Neuronal stem cell (in vitro differentiated cells): Measurements from ENCODE around the gene LIMS1.
"Not testable (repeated sequence)": the region's sequence is repeated elsewhere in the genome, so short reads cannot be mapped to it uniquely, and the experiment has no call there.

Experiments used
- DNase-seq: peaks from one replicate; pipeline ENCODE4 v3.0.0-alpha.2; 2013; ENCODE audit warnings: low spot score
- H2AFZ ChIP-seq: one replicate; pipeline ENCODE4 v1.6.1; 2013; ENCODE audit warnings: mild to moderate bottlenecking, low read length, inconsistent platforms
- H2AK5ac ChIP-seq: 2 replicates; pipeline ENCODE4 v1.6.1; 2013; ENCODE audit warnings: low read depth, mild to moderate bottlenecking, inconsistent platforms, low read length, moderate library complexity, mixed read lengths
- H2BK120ac ChIP-seq: 2 replicates; pipeline ENCODE4 v1.6.1; 2013; ENCODE audit warnings: low read depth, mild to moderate bottlenecking, inconsistent platforms, low read length, moderate library complexity, mixed read lengths
- H2BK12ac ChIP-seq: one replicate; pipeline ENCODE4 v1.6.1; 2013; ENCODE audit warnings: low read length, inconsistent platforms
- H2BK15ac ChIP-seq: 2 replicates; pipeline ENCODE4 v1.6.1; 2013; ENCODE audit warnings: mild to moderate bottlenecking, low read length, inconsistent platforms, mixed read lengths
- H2BK5ac ChIP-seq: one replicate; pipeline ENCODE4 v1.6.1; 2013; ENCODE audit warnings: inconsistent platforms, mild to moderate bottlenecking, low read length, moderate library complexity
- H3K14ac ChIP-seq: one replicate; pipeline ENCODE4 v1.6.1; 2013; ENCODE audit warnings: low read length, inconsistent platforms
- H3K18ac ChIP-seq: 2 replicates; pipeline ENCODE4 v1.6.1; 2013; ENCODE audit warnings: low read length, inconsistent platforms
- H3K23ac ChIP-seq: 2 replicates; pipeline ENCODE4 v1.6.1; 2013; ENCODE audit warnings: low read depth, mild to moderate bottlenecking, mixed read lengths, low read length, inconsistent platforms; ENCODE audit not compliant: poor library complexity
- H3K27ac ChIP-seq: replicated peaks from 3 replicates; pipeline ENCODE4 v1.5.1; 2013; ENCODE audit warnings: low read length, inconsistent platforms
- H3K27me3 ChIP-seq, 3 experiments: 2 replicates each; pipeline ENCODE4 v1.6.1; 2013; ENCODE audit warnings: low read length in 3 of 3, mild to moderate bottlenecking in 2 of 3, inconsistent platforms in 1 of 3, low read depth in 1 of 3, mixed read lengths in 1 of 3, moderate library complexity in 1 of 3; ENCODE audit not compliant: control insufficient read depth in 3 of 3, insufficient read depth in 3 of 3
- H3K36me3 ChIP-seq, 2 donors: replicated peaks in 1 of 2; 2 replicates each; pipeline ENCODE4 v1.6.1; 2013; ENCODE audit warnings: low read length in 2 of 2; ENCODE audit not compliant: control insufficient read depth in 2 of 2, insufficient read depth in 2 of 2
- H3K4ac ChIP-seq: 2 replicates; pipeline ENCODE4 v1.6.1; 2013; ENCODE audit warnings: inconsistent platforms, mild to moderate bottlenecking, low read length, moderate library complexity
- H3K4me1 ChIP-seq, 2 donors: 1 replicate in 1 of 2; 2 replicates in 1 of 2; pipeline ENCODE4 v1.6.1; 2013; ENCODE audit warnings: low read length in 2 of 2, low read depth in 1 of 2; ENCODE audit not compliant: control insufficient read depth in 2 of 2, insufficient read depth in 1 of 2
- H3K4me2 ChIP-seq: one replicate; pipeline ENCODE4 v1.6.1; 2013; ENCODE audit warnings: mild to moderate bottlenecking, low read length, inconsistent platforms; ENCODE audit not compliant: insufficient read depth, poor library complexity, severe bottlenecking
- H3K4me3 ChIP-seq, 2 donors: 2 replicates each; pipeline ENCODE4 v1.5.1; 2013; ENCODE audit warnings: low read length in 2 of 2, mild to moderate bottlenecking in 2 of 2, inconsistent platforms in 1 of 2, moderate library complexity in 1 of 2
- H3K79me1 ChIP-seq: one replicate; pipeline ENCODE4 v1.6.1; 2013; ENCODE audit warnings: low read depth, mild to moderate bottlenecking, inconsistent platforms, low read length, moderate library complexity
- H3K9ac ChIP-seq: one replicate; pipeline ENCODE4 v1.6.1; 2013; ENCODE audit warnings: mild to moderate bottlenecking, low read depth, low read length, inconsistent platforms; ENCODE audit not compliant: poor library complexity
- H3K9me3 ChIP-seq, 2 donors: replicated peaks in 1 of 2; 2 replicates each; pipeline versions ENCODE3 to v1.6.1; 2013; ENCODE audit warnings: low read length in 2 of 2, mild to moderate bottlenecking in 2 of 2, inconsistent platforms in 1 of 2, low read depth in 1 of 2, mixed read lengths in 1 of 2, moderate library complexity in 1 of 2; ENCODE audit not compliant: control insufficient read depth in 2 of 2, insufficient read depth in 1 of 2
- H4K8ac ChIP-seq: one replicate; pipeline ENCODE4 v1.6.1; 2013; ENCODE audit warnings: low read depth, mild to moderate bottlenecking, inconsistent platforms, low read length, moderate library complexity
- H4K91ac ChIP-seq: one replicate; pipeline ENCODE4 v1.6.1; 2013; ENCODE audit warnings: low read length, low read depth, mild to moderate bottlenecking, inconsistent platforms; ENCODE audit not compliant: poor library complexity
- WGBS, 2 donors: extraction: QIAGEN DNeasy Blood & Tissue Kit; methylation state at CpG; one replicate each; pipeline ENCODE4 v1.1.7; 2013; ENCODE audit warnings: missing lambda C conversion rate in 2 of 2, mixed read lengths in 1 of 2; ENCODE audit not compliant: insufficient read length in 2 of 2, insufficient replicate concordance in 1 of 2; ENCODE audit errors: extremely low coverage in 2 of 2; 5-methylcytosine and 5-hydroxymethylcytosine counted together

LIMS1 gene

GRCh38 chr2:108643261-108643849, 109.1 kb downstream of the LIMS1 start:
- H3K79me1 ChIP-seq: peaks cover 3% of the 10 kb centered on the region
- H3K36me3 ChIP-seq: no peaks in the 10 kb centered on the region
- whole genome bisulfite sequencing, 2 donors: no CpG with 5 or more reads among the region's 15 CpGs
- H4K91ac ChIP-seq: no peak overlapping the region
- no peak overlapping the region for H3K18ac ChIP-seq
- H3K27me3 ChIP-seq: no peaks in the 10 kb centered on the region
- H3K4me1 ChIP-seq: peaks cover 0 to 3% of the 10 kb centered on the region in 2 donors
- H3K4ac ChIP-seq: no peak overlapping the region
- H3K9ac ChIP-seq: no peak overlapping the region
- H3K4me2 ChIP-seq: no peak overlapping the region
- H3K23ac ChIP-seq: no peak overlapping the region
- H4K8ac ChIP-seq: no peak overlapping the region
- no peak for DNase-seq
- no peak overlapping the region for H2BK15ac ChIP-seq
- H2BK12ac ChIP-seq: no peak overlapping the region
- no peak overlapping the region for H3K27ac ChIP-seq
- H2BK120ac ChIP-seq: no peak overlapping the region
- no peaks in the 10 kb centered on the region for H3K9me3 ChIP-seq
- no peak overlapping the region for H3K4me3 ChIP-seq
- H2BK5ac ChIP-seq: no peak overlapping the region
- H3K14ac ChIP-seq: no peak overlapping the region
- H2AK5ac ChIP-seq: no peak overlapping the region
- no peak overlapping the region for H2AFZ ChIP-seq

GRCh38 chr2:108643862-108644261, 109.6 kb downstream of the LIMS1 start:
- no CpG with 5 or more reads among the region's 4 CpGs for WGBS, 2 donors
- not testable (repeated sequence) for DNase-seq, H3K27ac ChIP-seq, H2BK12ac ChIP-seq, H3K9ac ChIP-seq, H3K36me3 ChIP-seq, H3K4me3 ChIP-seq, H4K8ac ChIP-seq, H3K27me3 ChIP-seq, H3K14ac ChIP-seq, H3K4ac ChIP-seq, H3K79me1 ChIP-seq, H2BK120ac ChIP-seq, H4K91ac ChIP-seq, H3K23ac ChIP-seq, H2BK5ac ChIP-seq, H3K9me3 ChIP-seq, H3K4me2 ChIP-seq, H2AFZ ChIP-seq, H3K4me1 ChIP-seq, H2AK5ac ChIP-seq, H3K18ac ChIP-seq, H2BK15ac ChIP-seq

GRCh38 chr2:108644446-108644845, 110.2 kb downstream of the LIMS1 start:
- H2AFZ ChIP-seq, H3K14ac ChIP-seq, H3K4me3 ChIP-seq, H3K9ac ChIP-seq, H2BK12ac ChIP-seq, H3K23ac ChIP-seq, H4K8ac ChIP-seq, H3K27me3 ChIP-seq, H3K9me3 ChIP-seq, H3K4ac ChIP-seq, H2BK5ac ChIP-seq, H3K36me3 ChIP-seq, H2BK120ac ChIP-seq, DNase-seq, H3K27ac ChIP-seq, H4K91ac ChIP-seq, H3K4me2 ChIP-seq, H3K4me1 ChIP-seq, H2BK15ac ChIP-seq, H3K18ac ChIP-seq, H2AK5ac ChIP-seq, H3K79me1 ChIP-seq: not testable (repeated sequence)
- WGBS, 2 donors: no CpG with 5 or more reads among the region's 6 CpGs

- H3K4me2 ChIP-seq, H2BK15ac ChIP-seq, H2AFZ ChIP-seq, H3K23ac ChIP-seq, H2BK5ac ChIP-seq, H3K27me3 ChIP-seq, H3K4me3 ChIP-seq, H2AK5ac ChIP-seq, H4K8ac ChIP-seq, H3K9ac ChIP-seq, H3K36me3 ChIP-seq, H4K91ac ChIP-seq, H2BK120ac ChIP-seq, H3K4ac ChIP-seq, H3K18ac ChIP-seq, H3K4me1 ChIP-seq, H3K27ac ChIP-seq, DNase-seq, H2BK12ac ChIP-seq, H3K14ac ChIP-seq, H3K79me1 ChIP-seq, H3K9me3 ChIP-seq: not testable (repeated sequence)
Measured at GRCh38 chr2:108648796-108649195, 114.5 kb downstream of the LIMS1 start.
